Measurements from ENCODE around the gene HTR7. TPM values are rescaled to one million over a fixed set of nuclear protein-coding genes. Genes with fewer than 3 reads are reported as not detected.

HTR7 gene
- total and polyA plus RNA-seq, 9 of the 15 experiments (the other 6 are each of a cell fraction or from before 2014, with no cell fraction given): 0.07 to 0.33 (median 0.18) TPM

GRCh38 chr10:90805206-90805605, 52.6 kb downstream of the HTR7 start (continued):
- TF ChIP-seq E2F5 (CRISPR knock-in tag; IDR thresholded peaks at IDR 0.05): no peak
- no peak for TF ChIP-seq ZSCAN29 (IDR thresholded peaks at IDR 0.05)
- no peak for TF ChIP-seq TSHZ1 (CRISPR knock-in tag; IDR thresholded peaks at IDR 0.05)
- TF ChIP-seq RBM34 (IDR thresholded peaks at IDR 0.05; ENCODE audit: borderline replicate concordance, insufficient read depth, low read length): no peak
- no peak for TF ChIP-seq CBX2 (IDR thresholded peaks at IDR 0.05; ENCODE audit: insufficient read depth, low read length, poor library complexity, severe bottlenecking)
- TF ChIP-seq ARID4B (CRISPR knock-in tag; IDR thresholded peaks at IDR 0.05): no peak
- no peak for TF ChIP-seq ETV5 (CRISPR knock-in tag; IDR thresholded peaks at IDR 0.05; ENCODE audit: low read depth)
- no peak for TF ChIP-seq ZNF354B (CRISPR knock-in tag; IDR thresholded peaks at IDR 0.05)

All from K562 (cell line).